Mesenchymal stem cell (in vitro differentiated cells and primary cell): ENCODE results near the gene ASIC4.

Experiments used
- DNase-seq: peaks from one replicate; pipeline ENCODE4 v3.0.0-alpha.2; 2013
- H2AFZ ChIP-seq: one replicate; pipeline ENCODE4 v1.6.1; 2013; ENCODE audit warnings: low read depth, mild to moderate bottlenecking, control low read depth, inconsistent platforms, low read length, moderate library complexity
- H2AK5ac ChIP-seq: 2 replicates; pipeline ENCODE4 v1.6.1; 2013; ENCODE audit warnings: low read length, moderate library complexity, mild to moderate bottlenecking, inconsistent platforms; ENCODE audit not compliant: severe bottlenecking
- H2BK120ac ChIP-seq: one replicate; pipeline ENCODE4 v1.6.1; 2013; ENCODE audit warnings: low read depth, mild to moderate bottlenecking, inconsistent platforms, low read length, moderate library complexity
- H2BK12ac ChIP-seq, 2 experiments: one replicate each; pipeline ENCODE4 v1.6.1; 2013; ENCODE audit warnings: inconsistent platforms in 2 of 2, low read length in 2 of 2, mild to moderate bottlenecking in 2 of 2, moderate library complexity in 2 of 2, control low read depth in 1 of 2
- H2BK15ac ChIP-seq: one replicate; pipeline ENCODE4 v1.6.1; 2013; ENCODE audit warnings: mild to moderate bottlenecking, low read depth, inconsistent platforms; ENCODE audit not compliant: poor library complexity, severe bottlenecking
- H2BK5ac ChIP-seq: 2 replicates; pipeline ENCODE4 v1.6.1; 2013; ENCODE audit warnings: low read depth, mild to moderate bottlenecking, low read length, control low read depth, inconsistent platforms; ENCODE audit not compliant: poor library complexity, severe bottlenecking
- H3K14ac ChIP-seq, 2 experiments: one replicate each; pipeline ENCODE4 v1.6.1; 2013; ENCODE audit warnings: inconsistent platforms in 2 of 2, low read length in 2 of 2, control low read depth in 1 of 2, mild to moderate bottlenecking in 1 of 2, moderate library complexity in 1 of 2
- H3K18ac ChIP-seq, 2 experiments: one replicate each; pipeline ENCODE4 v1.6.1; 2013; ENCODE audit warnings: inconsistent platforms in 2 of 2, low read length in 2 of 2, control low read depth in 1 of 2, low read depth in 1 of 2, mild to moderate bottlenecking in 1 of 2
- H3K23ac ChIP-seq, 2 experiments: one replicate each; pipeline ENCODE4 v1.6.1; 2013; ENCODE audit warnings: inconsistent platforms in 2 of 2, low read length in 2 of 2, mild to moderate bottlenecking in 2 of 2, moderate library complexity in 2 of 2, control low read depth in 1 of 2
- H3K27ac ChIP-seq: 2 replicates; pipeline ENCODE4 v1.5.1; 2013; ENCODE audit warnings: mild to moderate bottlenecking, moderate library complexity, low read length, control low read depth, inconsistent platforms; ENCODE audit not compliant: poor library complexity, severe bottlenecking
- H3K27me3 ChIP-seq, 2 experiments: 2 replicates each; pipeline versions ENCODE4 v1.6.1 to v1.7.0; 2013; ENCODE audit warnings: low read length in 2 of 2, mild to moderate bottlenecking in 2 of 2, moderate library complexity in 2 of 2, control low read depth in 1 of 2, inconsistent platforms in 1 of 2; ENCODE audit not compliant: control insufficient read depth in 1 of 2, insufficient read depth in 1 of 2
- H3K36me3 ChIP-seq, 2 experiments: 2 replicates each; pipeline versions ENCODE4 v1.6.1 to v1.7.0; 2013; ENCODE audit warnings: low read length in 2 of 2, control low read depth in 1 of 2, inconsistent platforms in 1 of 2, low read depth in 1 of 2, mild to moderate bottlenecking in 1 of 2; ENCODE audit not compliant: insufficient read depth in 2 of 2, control insufficient read depth in 1 of 2
- H3K4ac ChIP-seq, 2 experiments: one replicate each; pipeline ENCODE4 v1.6.1; 2013; ENCODE audit warnings: inconsistent platforms in 2 of 2, low read length in 2 of 2, mild to moderate bottlenecking in 2 of 2, moderate library complexity in 2 of 2, control low read depth in 1 of 2, low read depth in 1 of 2
- H3K4me1 ChIP-seq: 2 replicates; pipeline ENCODE4 v1.6.1; 2013; ENCODE audit warnings: low read depth, low read length, control low read depth; ENCODE audit not compliant: control insufficient read depth, insufficient read depth
- H3K4me2 ChIP-seq: 2 replicates; pipeline ENCODE4 v1.6.1; 2013; ENCODE audit warnings: low read length, mild to moderate bottlenecking, inconsistent platforms; ENCODE audit not compliant: poor library complexity, severe bottlenecking
- H3K4me3 ChIP-seq, 2 experiments: 2 replicates each; pipeline versions ENCODE4 v1.5.1 to v1.7.0; 2013; ENCODE audit warnings: low read length in 2 of 2, mild to moderate bottlenecking in 2 of 2, control low read depth in 1 of 2, low read depth in 1 of 2; ENCODE audit not compliant: insufficient read depth in 1 of 2
- H3K79me1 ChIP-seq: replicated peaks from 2 replicates; pipeline ENCODE4 v1.6.1; 2013; ENCODE audit warnings: mild to moderate bottlenecking, control low read depth, low read length, inconsistent platforms; ENCODE audit not compliant: poor library complexity, severe bottlenecking
- H3K9ac ChIP-seq: 2 replicates; pipeline ENCODE4 v1.7.0; 2013; ENCODE audit warnings: mild to moderate bottlenecking, low read length, moderate library complexity
- H3K9me3 ChIP-seq: 2 replicates; pipeline ENCODE4 v1.7.0; 2013; ENCODE audit warnings: mild to moderate bottlenecking, low read length; ENCODE audit not compliant: control insufficient read depth
- H4K8ac ChIP-seq: one replicate; pipeline ENCODE4 v1.6.1; 2013; ENCODE audit warnings: inconsistent platforms, mild to moderate bottlenecking, low read length, moderate library complexity
- H4K91ac ChIP-seq: one replicate; pipeline ENCODE4 v1.6.1; 2013; ENCODE audit warnings: mild to moderate bottlenecking, low read length, inconsistent platforms
- WGBS: methylation state at CpG from one replicate; pipeline ENCODE4 v1.1.7; 2013; ENCODE audit warnings: mixed read lengths; 5-methylcytosine and 5-hydroxymethylcytosine counted together

The ASIC4 gene

DNA sequence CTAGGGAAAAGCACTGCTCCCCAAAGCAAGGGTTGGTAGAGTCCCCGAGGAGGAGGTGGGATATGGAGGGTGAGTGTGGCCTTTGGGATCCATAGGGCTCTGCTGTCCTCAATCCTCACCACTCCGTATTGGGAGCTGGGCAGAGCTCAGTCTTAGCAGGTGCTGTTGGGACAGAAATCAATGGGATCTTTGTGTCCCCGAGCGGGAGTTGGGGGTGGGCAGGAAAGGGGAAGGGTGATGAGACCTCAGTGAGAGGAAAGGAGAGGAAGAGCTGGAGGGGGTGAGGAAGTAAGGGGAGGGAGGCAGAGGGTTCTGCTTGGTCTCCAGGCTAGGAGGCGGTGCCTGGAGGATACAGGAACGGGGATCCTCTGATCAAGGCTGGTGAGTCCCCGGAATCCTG, 2.6 kb downstream of the ASIC4 start:
- Histone ChIP-seq H3K27ac (no peak overlapping the region), H3K18ac (no peak overlapping the region), H2BK15ac (no peak overlapping the region), H2AFZ (no peak overlapping the region), H3K36me3 (peaks cover 0 to 4% of the 10 kb centered on the region in 2 experiments), H2BK12ac (no peak overlapping the region), H3K23ac (no peak overlapping the region), H4K8ac (no peak overlapping the region), H3K14ac (no peak overlapping the region), H3K4me3 (no peak overlapping the region), H3K4ac (no peak overlapping the region), H3K27me3 (peaks cover 54 to 63% of the 10 kb centered on the region in 2 experiments), H3K4me1 (peaks cover 27% of the 10 kb centered on the region), H3K79me1 (no peaks in the 10 kb centered on the region), H3K4me2 (no peak overlapping the region), H2AK5ac (no peak overlapping the region), H2BK120ac (no peak overlapping the region), H4K91ac (no peak overlapping the region), H3K9ac (no peak overlapping the region), H3K9me3 (no peaks in the 10 kb centered on the region), H2BK5ac (no peak overlapping the region)
- WGBS, result 88% methylated on average over 7 of the region's 7 CpGs
- no peak for DNase-seq

- Histone ChIP-seq H3K4ac (no peak overlapping the region), H2BK120ac (no peak overlapping the region), H3K4me2 (no peak overlapping the region), H3K27ac (no peak overlapping the region), H2AK5ac (no peak overlapping the region), H2BK12ac (no peak overlapping the region), H3K9ac (no peak overlapping the region), H2BK5ac (no peak overlapping the region), H2AFZ (no peak overlapping the region), H3K14ac (no peak overlapping the region), H3K9me3 (no peaks in the 10 kb centered on the region), H3K4me1 (peaks cover 35% of the 10 kb centered on the region), H3K23ac (no peak overlapping the region), H3K27me3 (peaks cover 41 to 50% of the 10 kb centered on the region in 2 experiments), H3K4me3 (no peak overlapping the region), H4K91ac (no peak overlapping the region), H3K36me3 (peaks cover 0 to 4% of the 10 kb centered on the region in 2 experiments), H3K79me1 (no peaks in the 10 kb centered on the region), H2BK15ac (no peak overlapping the region), H4K8ac (no peak overlapping the region), H3K18ac (no peak overlapping the region)
- no peak for DNase-seq
- 62% methylated on average over 10 of the region's 10 CpGs for WGBS
These were observed 3.9 kb downstream of the ASIC4 start for GRCh38 chr2:219517954-219518778.

DNA sequence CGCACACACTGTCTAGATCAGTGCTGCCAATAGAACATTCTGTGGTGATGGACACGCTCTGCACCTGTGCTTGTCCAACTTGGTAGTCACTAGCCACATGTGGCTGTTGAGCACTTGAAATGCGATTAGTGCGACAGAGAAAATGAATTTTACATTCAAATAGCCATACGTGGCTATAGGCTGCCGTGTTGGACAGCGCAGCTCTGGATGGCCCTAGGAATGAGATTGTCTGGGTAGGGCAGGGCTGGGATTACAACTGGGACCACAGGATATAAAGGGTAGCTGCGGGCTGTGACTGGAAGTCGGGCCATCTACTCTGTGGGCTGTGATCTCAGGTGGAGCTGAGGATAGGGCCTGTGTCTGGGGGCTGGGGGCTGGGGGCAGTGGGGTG, 5.2 kb downstream of the ASIC4 start:
- no peak overlapping the region for H3K14ac ChIP-seq

GRCh38 chr2:219520079-219520478, 5.8 kb downstream of the ASIC4 start:
- Histone ChIP-seq H2BK15ac (no peak overlapping the region), H2AFZ (no peak overlapping the region), H2BK5ac (no peak overlapping the region), H3K14ac (no peak overlapping the region), H3K4me1 (peaks cover 32% of the 10 kb centered on the region), H3K9ac (no peak overlapping the region), H3K79me1 (no peaks in the 10 kb centered on the region), H2AK5ac (no peak overlapping the region), H3K4me2 (no peak overlapping the region), H2BK12ac (peak overlapping the region; percentile 14 to 40), H4K8ac (no peak overlapping the region), H3K23ac (no peak overlapping the region), H3K9me3 (no peaks in the 10 kb centered on the region), H3K4ac (no peak overlapping the region), H3K4me3 (no peak overlapping the region), H3K36me3 (no peaks in the 10 kb centered on the region), H3K27ac (no peak overlapping the region), H2BK120ac (no peak overlapping the region), H4K91ac (peak overlapping the region; percentile 59), H3K27me3 (peaks cover 35% of the 10 kb centered on the region in 2 experiments), H3K18ac (peak overlapping the region in 1 of 2 experiments; percentile 41)
- 72% methylated on average over 8 of the region's 8 CpGs for WGBS
- no peak for DNase-seq

More for the DNA sequence above, 5.2 kb downstream of the ASIC4 start:
- H4K8ac ChIP-seq, result no peak overlapping the region
- H3K18ac ChIP-seq, result no peak overlapping the region
- no peak overlapping the region for H2BK120ac ChIP-seq
- H2AFZ ChIP-seq, result no peak overlapping the region
- no peak overlapping the region for H2BK5ac ChIP-seq
- no peak overlapping the region for H3K4me2 ChIP-seq
- H3K27me3 ChIP-seq, result peaks cover 35 to 36% of the 10 kb centered on the region in 2 experiments
- peaks cover 0 to 4% of the 10 kb centered on the region in 2 experiments for H3K36me3 ChIP-seq
- no peak overlapping the region for H2BK15ac ChIP-seq
- H4K91ac ChIP-seq, result no peak overlapping the region
- peaks cover 32% of the 10 kb centered on the region for H3K4me1 ChIP-seq
- no peak overlapping the region for H3K4me3 ChIP-seq
- H2BK12ac ChIP-seq, result no peak overlapping the region
- no peaks in the 10 kb centered on the region for H3K79me1 ChIP-seq
- 87% methylated on average over 9 of the region's 9 CpGs for WGBS
- H3K23ac ChIP-seq, result no peak overlapping the region
- DNase-seq, result no peak
- no peak overlapping the region for H3K9ac ChIP-seq
- no peak overlapping the region for H2AK5ac ChIP-seq
- no peaks in the 10 kb centered on the region for H3K9me3 ChIP-seq
- no peak overlapping the region for H3K27ac ChIP-seq
- H3K4ac ChIP-seq, result no peak overlapping the region
